ENCODE measurements around the gene RNF10. TPM values are rescaled to one million over a fixed set of nuclear protein-coding genes. Genes with fewer than 3 reads are reported as not detected.

The RNF10 gene
- total and polyA plus RNA-seq, 10 of the 15 experiments (the other 5 are each of a cell fraction or from before 2014, with no cell fraction given): 48.2 to 127 (median 64.5) TPM

DNA sequence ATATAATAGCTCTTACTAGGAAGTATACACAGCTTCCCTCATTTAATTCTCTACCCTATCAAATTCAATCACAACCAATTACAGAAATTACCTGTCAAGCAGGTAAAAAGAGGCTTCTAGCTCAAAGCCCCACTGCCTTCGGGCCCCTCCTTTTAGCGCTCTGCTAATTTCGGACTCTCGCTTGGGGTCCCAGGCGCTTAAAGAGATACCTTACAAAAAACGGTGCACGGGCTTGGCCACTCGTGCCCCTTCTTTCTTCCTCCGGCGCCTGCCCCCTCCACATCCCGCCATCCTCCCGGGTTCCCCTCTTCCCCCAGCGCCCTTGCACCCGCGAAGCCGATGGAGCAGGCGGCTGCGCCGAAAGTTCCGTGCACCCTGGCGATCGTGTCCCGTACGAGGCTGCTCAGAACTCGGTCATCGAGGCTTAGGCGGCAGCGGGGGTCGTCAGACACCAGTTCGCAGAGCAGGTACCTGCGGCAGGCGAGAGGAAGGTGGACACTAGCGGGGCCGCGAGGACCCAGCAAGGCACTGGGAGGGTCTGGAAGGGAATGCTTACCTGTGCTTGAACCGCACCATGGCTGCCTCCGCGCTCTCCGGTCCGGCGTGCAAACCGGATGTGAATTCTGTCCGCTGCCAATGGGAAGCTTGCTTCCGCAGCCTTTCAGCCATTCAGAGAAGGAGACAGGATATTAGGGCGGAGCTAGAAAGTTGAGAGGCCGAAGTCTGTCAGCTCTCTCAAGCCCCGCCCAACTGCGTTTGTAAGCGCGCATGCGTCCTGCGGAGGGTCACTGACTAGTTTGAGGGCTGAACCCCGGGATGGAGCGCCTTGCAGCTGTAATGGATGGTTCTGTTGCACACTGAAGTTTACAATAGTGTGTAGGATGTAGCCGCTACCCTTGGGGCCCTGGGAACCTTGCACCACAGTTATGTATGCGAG lies 46.9 kb downstream of the RNF10 start, which contains the start of gene POP5 (continued):
- TF ChIP-seq MYC (IDR thresholded peaks at IDR 0.05; ENCODE audit: insufficient read depth, insufficient read length, insufficient replicate concordance, low read length, severe bottlenecking) (no peak), MEF2B (IDR thresholded peaks at IDR 0.05; ENCODE audit: partially characterized antibody, poor library complexity, severe bottlenecking) (no peak), BRCA1 (IDR thresholded peaks at IDR 0.05; ENCODE audit: low read depth, low read length) (no peak), RB1 (IDR thresholded peaks at IDR 0.05; ENCODE audit: borderline replicate concordance) (peak; percentile 38; the same call in 1 of the 2 replicates), RCOR1 (conservative IDR thresholded peaks at IDR 0.05; ENCODE audit: low read depth, low read length) (no peak), RBBP5 (conservative IDR thresholded peaks at IDR 0.05) (no peak), KAT2A (conservative IDR thresholded peaks at IDR 0.05; ENCODE audit: control insufficient read depth, low read depth, low read length) (no peak), TCF3 (IDR thresholded peaks at IDR 0.05; ENCODE audit: borderline replicate concordance, insufficient read depth, low read depth, low read length) (no peak), POLR2AphosphoS2 (IDR thresholded peaks at IDR 0.05; ENCODE audit: low read depth, low read length) (peak; percentile 89), NR2C2 (IDR thresholded peaks at IDR 0.05; ENCODE audit: borderline replicate concordance, control insufficient read depth, insufficient read length, low read depth) (no peak), FOXK2 (IDR thresholded peaks at IDR 0.05) (no peak), SUZ12 (IDR thresholded peaks at IDR 0.05; ENCODE audit: unreplicated experiment) (no peak), ATF2 (IDR thresholded peaks at IDR 0.05; ENCODE audit: low read length) (no peak), BCL11A (IDR thresholded peaks at IDR 0.05; ENCODE audit: low read depth, low read length) (no peak), CBX5 (IDR thresholded peaks at IDR 0.05; ENCODE audit: low read depth) (no peak), MYB (IDR thresholded peaks at IDR 0.05; ENCODE audit: borderline replicate concordance, low read depth, low read length) (no peak), ZNF622 (IDR thresholded peaks at IDR 0.05) (no peak), GATAD2B (conservative IDR thresholded peaks at IDR 0.05; ENCODE audit: low read depth) (no peak; the same call in 1 of the 2 replicates), ETV6 (conservative IDR thresholded peaks at IDR 0.05 in 1 of 2, IDR thresholded peaks at IDR 0.05 in 1 of 2; ENCODE audit: borderline replicate concordance in 1 of 2, low read depth in 1 of 2) (no peak), POLR2A (IDR thresholded peaks at IDR 0.05; ENCODE audit: low read depth, low read length) (peak; percentile 97), CREB1 (IDR thresholded peaks at IDR 0.05; ENCODE audit: low read depth) (0 out of 2 replicates have a peak, but pooled peaks have one; percentile 10)
- TF ChIP-seq, protein P1, sequence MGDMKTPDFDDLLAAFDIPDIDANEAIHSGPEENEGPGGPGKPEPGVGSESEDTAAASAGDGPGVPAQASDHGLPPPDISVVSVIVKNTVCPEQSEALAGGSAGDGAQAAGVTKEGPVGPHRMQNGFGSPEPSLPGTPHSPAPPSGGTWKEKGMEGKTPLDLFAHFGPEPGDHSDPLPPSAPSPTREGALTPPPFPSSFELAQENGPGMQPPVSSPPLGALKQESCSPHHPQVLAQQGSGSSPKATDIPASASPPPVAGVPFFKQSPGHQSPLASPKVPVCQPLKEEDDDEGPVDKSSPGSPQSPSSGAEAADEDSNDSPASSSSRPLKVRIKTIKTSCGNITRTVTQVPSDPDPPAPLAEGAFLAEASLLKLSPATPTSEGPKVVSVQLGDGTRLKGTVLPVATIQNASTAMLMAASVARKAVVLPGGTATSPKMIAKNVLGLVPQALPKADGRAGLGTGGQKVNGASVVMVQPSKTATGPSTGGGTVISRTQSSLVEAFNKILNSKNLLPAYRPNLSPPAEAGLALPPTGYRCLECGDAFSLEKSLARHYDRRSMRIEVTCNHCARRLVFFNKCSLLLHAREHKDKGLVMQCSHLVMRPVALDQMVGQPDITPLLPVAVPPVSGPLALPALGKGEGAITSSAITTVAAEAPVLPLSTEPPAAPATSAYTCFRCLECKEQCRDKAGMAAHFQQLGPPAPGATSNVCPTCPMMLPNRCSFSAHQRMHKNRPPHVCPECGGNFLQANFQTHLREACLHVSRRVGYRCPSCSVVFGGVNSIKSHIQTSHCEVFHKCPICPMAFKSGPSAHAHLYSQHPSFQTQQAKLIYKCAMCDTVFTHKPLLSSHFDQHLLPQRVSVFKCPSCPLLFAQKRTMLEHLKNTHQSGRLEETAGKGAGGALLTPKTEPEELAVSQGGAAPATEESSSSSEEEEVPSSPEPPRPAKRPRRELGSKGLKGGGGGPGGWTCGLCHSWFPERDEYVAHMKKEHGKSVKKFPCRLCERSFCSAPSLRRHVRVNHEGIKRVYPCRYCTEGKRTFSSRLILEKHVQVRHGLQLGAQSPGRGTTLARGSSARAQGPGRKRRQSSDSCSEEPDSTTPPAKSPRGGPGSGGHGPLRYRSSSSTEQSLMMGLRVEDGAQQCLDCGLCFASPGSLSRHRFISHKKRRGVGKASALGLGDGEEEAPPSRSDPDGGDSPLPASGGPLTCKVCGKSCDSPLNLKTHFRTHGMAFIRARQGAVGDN (IDR thresholded peaks at IDR 0.05): peak; percentile 21; the same call in 1 of the 2 replicates
- TF ChIP-seq, protein P2, sequence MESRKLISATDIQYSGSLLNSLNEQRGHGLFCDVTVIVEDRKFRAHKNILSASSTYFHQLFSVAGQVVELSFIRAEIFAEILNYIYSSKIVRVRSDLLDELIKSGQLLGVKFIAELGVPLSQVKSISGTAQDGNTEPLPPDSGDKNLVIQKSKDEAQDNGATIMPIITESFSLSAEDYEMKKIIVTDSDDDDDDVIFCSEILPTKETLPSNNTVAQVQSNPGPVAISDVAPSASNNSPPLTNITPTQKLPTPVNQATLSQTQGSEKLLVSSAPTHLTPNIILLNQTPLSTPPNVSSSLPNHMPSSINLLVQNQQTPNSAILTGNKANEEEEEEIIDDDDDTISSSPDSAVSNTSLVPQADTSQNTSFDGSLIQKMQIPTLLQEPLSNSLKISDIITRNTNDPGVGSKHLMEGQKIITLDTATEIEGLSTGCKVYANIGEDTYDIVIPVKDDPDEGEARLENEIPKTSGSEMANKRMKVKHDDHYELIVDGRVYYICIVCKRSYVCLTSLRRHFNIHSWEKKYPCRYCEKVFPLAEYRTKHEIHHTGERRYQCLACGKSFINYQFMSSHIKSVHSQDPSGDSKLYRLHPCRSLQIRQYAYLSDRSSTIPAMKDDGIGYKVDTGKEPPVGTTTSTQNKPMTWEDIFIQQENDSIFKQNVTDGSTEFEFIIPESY (IDR thresholded peaks at IDR 0.05): no peak

All from GM12878 (cell line).